IMR-90 (cell line): ENCODE data around the gene TXNDC9. TPM values are rescaled to one million over a fixed set of nuclear protein-coding genes. Genes with fewer than 3 reads are reported as not detected.
A peak's percentile ranks its signal among the peaks of the same experiment; 100 is the strongest.

ENCODE experiments used
- ATAC-seq: fragments of 200-7000 bp; cut with Tn5 transposase; 2 replicates; pipeline ENCODE4 v1.9.1; 2020; ENCODE audit warnings: low read depth, mild to moderate bottlenecking, moderate library complexity
- Bru-seq: library from RNA; stranded (reverse); fragments of 400-500 nt; gene quantifications from one replicate; lab custom pipeline; 2021; lab: Mats Ljungman, UMichigan
- BruChase-seq, 2 experiments: library from RNA; stranded (reverse); fragments of 400-500 nt; gene quantifications; one replicate each; lab custom pipeline; 2021; lab: Mats Ljungman, UMichigan
- BruUV-seq: library from RNA; stranded (reverse); fragments of 400-500 nt; replicated peaks from 2 replicates; lab custom pipeline; 2021; lab: Mats Ljungman, UMichigan
- CTCF ChIA-PET: fragments of 300-600 bp; formaldehyde crosslinking; extraction: SDS; loops from one replicate; lab custom pipeline; 2021; ENCODE audit warnings: antibody characterized with exemption; lab: Yijun Ruan, JAX
- POLR2A ChIA-PET: fragments of 300-600 bp; sonication (Branson Sonifier 250); formaldehyde crosslinking; loops from one replicate; lab custom pipeline; 2022; ENCODE audit warnings: antibody characterized with exemption; ENCODE audit not compliant: unreplicated experiment; lab: Charles Lee
- DNase-seq: peaks from one replicate; pipeline ENCODE4 v3.0.0; 2013
- H2AFZ ChIP-seq: replicated peaks from 2 replicates; pipeline ENCODE3; 2013; ENCODE audit warnings: low read length, mild to moderate bottlenecking; ENCODE audit not compliant: poor library complexity
- H2AK5ac ChIP-seq: 2 replicates; pipeline ENCODE4 v1.6.1; 2013; ENCODE audit warnings: low read depth, low read length, inconsistent platforms
- H2AK9ac ChIP-seq: replicated peaks from 2 replicates; pipeline ENCODE3; 2013; ENCODE audit warnings: mild to moderate bottlenecking, low read depth, low read length, moderate library complexity; ENCODE audit not compliant: poor library complexity
- H2BK120ac ChIP-seq: 2 replicates; pipeline ENCODE4 v1.6.1; 2013; ENCODE audit warnings: low read depth, low read length, inconsistent platforms
- H2BK15ac ChIP-seq: 3 replicates; pipeline ENCODE4 v1.6.1; 2013; ENCODE audit warnings: low read depth, low read length, inconsistent platforms
- H2BK20ac ChIP-seq: 2 replicates; pipeline ENCODE4 v1.6.1; 2013; ENCODE audit warnings: low read depth, mild to moderate bottlenecking, inconsistent platforms, low read length, moderate library complexity
- H2BK5ac ChIP-seq: 2 replicates; pipeline ENCODE4 v1.6.1; 2013; ENCODE audit warnings: mild to moderate bottlenecking, low read depth, low read length, inconsistent platforms; ENCODE audit not compliant: poor library complexity, severe bottlenecking
- H3K14ac ChIP-seq: replicated peaks from 2 replicates; pipeline ENCODE4 v1.6.1; 2013; ENCODE audit warnings: low read depth, low read length, inconsistent platforms
- H3K18ac ChIP-seq: 2 replicates; pipeline ENCODE4 v1.6.1; 2013; ENCODE audit warnings: low read depth, low read length, control low read depth
- H3K23ac ChIP-seq: 2 replicates; pipeline ENCODE4 v1.6.1; 2013; ENCODE audit warnings: low read depth, low read length, inconsistent platforms
- H3K27ac ChIP-seq: 2 replicates; pipeline ENCODE4 v1.5.1; 2013; ENCODE audit warnings: mild to moderate bottlenecking, control low read depth, low read length; ENCODE audit not compliant: insufficient read depth
- H3K27me3 ChIP-seq: 2 replicates; pipeline ENCODE4 v1.6.1; 2013; ENCODE audit warnings: low read length; ENCODE audit not compliant: control insufficient read depth, insufficient read depth
- H3K36me3 ChIP-seq: 2 replicates; pipeline ENCODE4 v1.6.1; 2013; ENCODE audit warnings: low read length, mixed read lengths; ENCODE audit not compliant: control insufficient read depth, insufficient read depth
- H3K4ac ChIP-seq: 2 replicates; pipeline ENCODE4 v1.6.1; 2013; ENCODE audit warnings: low read depth, low read length, inconsistent platforms
- H3K4me1 ChIP-seq: 2 replicates; pipeline ENCODE4 v1.6.1; 2013; ENCODE audit warnings: low read length, mixed read lengths; ENCODE audit not compliant: control insufficient read depth, insufficient read depth
- H3K4me2 ChIP-seq: 2 replicates; pipeline ENCODE4 v1.6.1; 2013; ENCODE audit warnings: low read depth, mild to moderate bottlenecking, control low read depth, low read length, moderate library complexity
- H3K4me3 ChIP-seq: 2 replicates; pipeline ENCODE4 v1.5.1; 2013; ENCODE audit warnings: low read depth, mild to moderate bottlenecking, control low read depth, low read length, moderate library complexity; ENCODE audit not compliant: insufficient read depth
- H3K56ac ChIP-seq: 2 replicates; pipeline ENCODE4 v1.6.1; 2013; ENCODE audit warnings: low read length, inconsistent platforms; ENCODE audit not compliant: insufficient read depth; ENCODE audit errors: extremely low read depth
- H3K79me1 ChIP-seq, 2 experiments: 2 replicates each; pipeline ENCODE4 v1.6.1; 2013; ENCODE audit warnings: low read length in 2 of 2, inconsistent platforms in 1 of 2, low read depth in 1 of 2
- H3K9ac ChIP-seq: 2 replicates; pipeline ENCODE4 v1.6.1; 2013; ENCODE audit warnings: low read depth, low read length, control low read depth
- H3K9me1 ChIP-seq: 2 replicates; pipeline ENCODE4 v1.6.1; 2013; ENCODE audit warnings: low read length, inconsistent platforms; ENCODE audit not compliant: insufficient read depth
- H3K9me3 ChIP-seq: 2 replicates; pipeline ENCODE4 v1.6.1; 2013; ENCODE audit warnings: low read length; ENCODE audit not compliant: control insufficient read depth, insufficient read depth
- H4K20me1 ChIP-seq: 2 replicates; pipeline ENCODE4 v1.6.1; 2013; ENCODE audit warnings: low read length, inconsistent platforms; ENCODE audit not compliant: insufficient read depth
- H4K5ac ChIP-seq: 2 replicates; pipeline ENCODE4 v1.6.1; 2013; ENCODE audit warnings: mild to moderate bottlenecking, low read depth, low read length, control low read depth
- H4K8ac ChIP-seq, 2 experiments: 2 replicates each; pipeline ENCODE4 v1.6.1; 2013; ENCODE audit warnings: low read depth in 2 of 2, low read length in 2 of 2, control low read depth in 1 of 2, inconsistent platforms in 1 of 2
- H4K91ac ChIP-seq: 2 replicates; pipeline ENCODE4 v1.6.1; 2013; ENCODE audit warnings: low read depth, low read length, inconsistent platforms; ENCODE audit not compliant: insufficient read depth
- CEBPB ChIP-seq: IDR thresholded peaks from 2 replicates; pipeline ENCODE4 v1.6.1; 2012; ENCODE audit warnings: low read depth, low read length, improper control_type of control experiment
- CHD1 ChIP-seq: IDR thresholded peaks from 2 replicates; pipeline ENCODE4 v1.6.1; 2012; ENCODE audit warnings: low read depth, low read length, improper control_type of control experiment
- FOS ChIP-seq: fragments of 150-350 bp; IDR thresholded peaks from 2 replicates; pipeline ENCODE4 v1.6.1; 2016; ENCODE audit warnings: low read depth, low read length
- MAFK ChIP-seq: IDR thresholded peaks from 2 replicates; pipeline ENCODE4 v1.6.1; 2012; ENCODE audit warnings: low read depth, low read length, improper control_type of control experiment
- MAZ ChIP-seq: IDR thresholded peaks from 2 replicates; pipeline ENCODE4 v1.6.1; 2012; ENCODE audit warnings: low read depth, mild to moderate bottlenecking, low read length, improper control_type of control experiment, moderate library complexity, borderline replicate concordance
- MXI1 ChIP-seq: IDR thresholded peaks from 2 replicates; pipeline ENCODE4 v1.6.1; 2012; ENCODE audit warnings: low read depth, mild to moderate bottlenecking, low read length, moderate library complexity, borderline replicate concordance
- NFE2L2 ChIP-seq: fragments of 150-350 bp; IDR thresholded peaks from 2 replicates; pipeline ENCODE4 v1.6.1; 2016; ENCODE audit warnings: low read depth, mild to moderate bottlenecking, low read length
- RAD21 ChIP-seq: IDR thresholded peaks from 2 replicates; pipeline ENCODE4 v1.6.1; 2012; ENCODE audit warnings: low read length, improper control_type of control experiment
- RCOR1 ChIP-seq: IDR thresholded peaks from 2 replicates; pipeline ENCODE4 v1.6.1; 2012; ENCODE audit warnings: mild to moderate bottlenecking, low read length, improper control_type of control experiment; ENCODE audit not compliant: insufficient replicate concordance
- RFX5 ChIP-seq: IDR thresholded peaks from 2 replicates; pipeline ENCODE4 v1.8.0; 2012; ENCODE audit warnings: low read depth, mild to moderate bottlenecking, low read length, moderate library complexity
- SMC3 ChIP-seq: fragments of 150-350 bp; IDR thresholded peaks from 2 replicates; pipeline ENCODE4 v1.6.1; 2016; ENCODE audit warnings: low read depth, mild to moderate bottlenecking, antibody characterized with exemption, low read length, moderate library complexity
- WGBS, 2 experiments: methylation state at CpG; one replicate each; pipeline versions ENCODE4 v1.1.5 to v1.1.7; 2013; ENCODE audit warnings: missing lambda C conversion rate in 2 of 2; ENCODE audit not compliant: insufficient read length in 1 of 2; ENCODE audit errors: extremely low coverage in 2 of 2; 5-methylcytosine and 5-hydroxymethylcytosine counted together
- dilution Hi-C: fragments of 300-500 bp; cut with HindIII; formaldehyde crosslinking; loops from one replicate; pipeline ENCODE4 v1.14.3; 2018; ENCODE audit warnings: low sequenced_read_pairs; ENCODE audit not compliant: unreplicated experiment
- in situ Hi-C: fragments of 300-500 bp; cut with MboI; formaldehyde crosslinking; loops from 3 replicates; pipeline ENCODE4 v1.14.3; 2019; ENCODE audit warnings: low sequenced_read_pairs, inconsistent platforms, mixed read lengths
- intact Hi-C: fragments of 100-400 bp; cut with micrococcal nuclease; formaldehyde crosslinking; loops from 2 replicates; pipeline ENCODE4 v1.10.0; 2022
- long read RNA-seq: library from polyadenylated mRNA; unstranded; transcript quantifications from one replicate; pipeline ENCODE4 v2.0.0, GENCODE V29; 2021; ENCODE audit not compliant: unreplicated experiment
- polyA plus RNA-seq, 3 experiments: library from polyadenylated mRNA; depleted of rRNA; stranded (reverse); fragments of >200 nt; gene quantifications; 2 replicates each; pipeline ENCODE4 v1.2.3, GENCODE V29; 2012; ENCODE audit warnings: low replicate concordance in 1 of 3
- total RNA-seq: library from RNA; depleted of rRNA; stranded (reverse); fragments of >200 nt; gene quantifications from 2 replicates; pipeline ENCODE4 v1.2.3, GENCODE V29; 2012; rRNA removed
- TF ChIP-seq, protein P1 (sequence below): fragments of 150-350 bp; IDR thresholded peaks from 2 replicates; pipeline ENCODE4 v1.6.1; 2016; ENCODE audit warnings: low read depth, mild to moderate bottlenecking, low read length, moderate library complexity, borderline replicate concordance

The TXNDC9 gene, protein sequence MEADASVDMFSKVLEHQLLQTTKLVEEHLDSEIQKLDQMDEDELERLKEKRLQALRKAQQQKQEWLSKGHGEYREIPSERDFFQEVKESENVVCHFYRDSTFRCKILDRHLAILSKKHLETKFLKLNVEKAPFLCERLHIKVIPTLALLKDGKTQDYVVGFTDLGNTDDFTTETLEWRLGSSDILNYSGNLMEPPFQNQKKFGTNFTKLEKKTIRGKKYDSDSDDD
- 55.4 and 71.7 TPM in 2 replicates for total RNA-seq
- polyA plus RNA-seq (2012; rRNA removed), result 28.9 and 33.9 TPM in 2 replicates
- polyA plus RNA-seq (2012; cell fraction: cytosol; rRNA removed), result 6.7 and 9.2 TPM in 2 replicates
- 2.2 and 13.8 TPM in 2 replicates for polyA plus RNA-seq (2012; cell fraction: nucleus; rRNA removed; ENCODE audit: low replicate concordance)
- Bru-seq, nascent RNA, result percentile 73 among the genes with signal in this experiment
- percentile 71 among the genes with signal in this experiment for BruChase-seq, experiment 1, labeled RNA remaining after a 6-hour chase
- BruChase-seq, experiment 2, labeled RNA remaining after a 2-hour chase, result percentile 64 among the genes with signal in this experiment
- long read RNA-seq, transcript TXNDC9-201 (5 exons, 1,637 nt), result major isoform, 50 of 53 reads
- long read RNA-seq, partial matches to known transcripts, result 1 of 53 reads
- long read RNA-seq, other reads (novel, unspliced or antisense), result 0 of 53 reads

DNA sequence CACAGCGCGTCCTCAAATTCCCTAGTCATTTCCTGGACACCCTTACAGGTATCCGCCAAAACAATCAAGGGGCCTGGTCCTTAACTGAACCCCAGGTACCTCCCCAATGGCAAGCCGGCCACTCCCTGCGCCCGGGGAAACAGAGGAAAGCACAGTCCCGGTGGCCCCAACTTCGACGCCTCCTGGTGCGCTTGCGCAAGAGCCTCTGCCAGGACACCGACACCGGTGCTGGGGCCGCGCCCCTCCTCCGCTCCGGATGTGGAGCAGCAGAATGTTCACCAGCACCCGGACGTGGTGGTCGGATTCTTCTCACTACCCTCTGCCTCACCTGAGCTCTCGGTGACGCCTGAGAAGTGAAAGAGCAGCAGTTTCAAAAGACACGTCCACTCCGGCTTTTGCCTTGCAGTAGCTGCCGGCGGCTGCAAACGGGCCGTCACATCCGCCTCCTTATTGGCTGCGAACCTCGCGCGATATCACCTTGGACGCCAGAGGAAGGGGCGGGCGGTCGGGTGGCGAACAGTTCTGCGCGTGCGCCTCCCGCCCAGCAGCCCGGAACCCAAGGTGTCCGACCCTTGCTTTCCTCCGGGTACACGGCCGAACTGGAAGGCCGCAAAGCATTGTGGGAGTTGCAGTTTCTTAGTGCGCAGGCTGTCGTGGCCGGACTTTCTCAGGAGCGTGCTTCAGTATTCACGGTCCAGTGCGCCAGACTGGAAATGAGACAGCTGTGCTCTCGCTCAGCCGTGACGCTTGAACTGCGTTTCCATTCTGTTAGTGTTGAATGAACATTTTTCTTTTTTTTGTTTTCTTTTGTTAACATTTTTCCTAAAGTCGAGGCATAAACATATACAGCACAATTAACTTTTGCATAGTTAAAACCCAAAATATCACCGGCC is at the start of gene TXNDC9:
TSS of gene TXNDC9 (minus strand) at position 423 of the 893 bp plus-strand sequence. CDS start 3,123 bp downstream, outside the sequence.
- Histone ChIP-seq H3K56ac (peak within 1 kb of the TSS; percentile 97), H4K8ac (peak within 1 kb of the TSS; percentile 78 to 98), H2AK9ac (peak within 1 kb of the TSS; percentile 50), H3K4me2 (peak within 1 kb of the TSS; percentile 94), H3K4me3 (peak within 1 kb of the TSS; percentile 69), H3K18ac (peak within 1 kb of the TSS; percentile 53), H4K5ac (peak within 1 kb of the TSS; percentile 63), H4K20me1 (peaks cover 18% of the 10 kb centered on the region; the same call in 1 of the 2 replicates), H2AK5ac (peak within 1 kb of the TSS; percentile 80), H3K36me3 (peaks cover 8% of the 10 kb centered on the region), H3K9ac (peak within 1 kb of the TSS; percentile 85), H2BK120ac (peak within 1 kb of the TSS; percentile 93), H2BK15ac (peak within 1 kb of the TSS; percentile 77; the same call in 2 of the 3 replicates), H2AFZ (peak within 1 kb of the TSS; percentile 98), H3K79me1 (peaks cover 0 to 41% of the 10 kb centered on the region in 2 experiments; a peak in 3 of 4 replicates), H3K23ac (peak within 1 kb of the TSS; percentile 98), H3K9me1 (no peaks in the 10 kb centered on the region), H3K14ac (peak within 1 kb of the TSS; percentile 99), H2BK20ac (peak within 1 kb of the TSS; percentile 60; the same call in 1 of the 2 replicates), H3K4me1 (no peaks in the 10 kb centered on the region), H3K4ac (peak within 1 kb of the TSS; percentile 97), H3K9me3 (no peaks in the 10 kb centered on the region), H3K27me3 (no peaks in the 10 kb centered on the region), H4K91ac (peak within 1 kb of the TSS; percentile 94), H3K27ac (peak within 1 kb of the TSS; percentile 82), H2BK5ac (peak within 1 kb of the TSS; percentile 68)
- BruUV-seq, result no TSS peak
- in situ Hi-C loops (loop anchor here (10.0 kb wide), 1 partner anchor 151 kb away; the partner anchor contains the start of genes MITD1 and MRPL30), dilution Hi-C loops (no loop called here), intact Hi-C loops (loop anchor here (1.0 kb wide), 1 partner anchor 155 kb away; the partner anchor contains the start of genes MITD1 and MRPL30)
- CTCF ChIA-PET, result interaction anchor here (0.9 to 1.3 kb wide), 6 partner anchors 10 to 156 kb away, joined by 3 to 4 read pairs (median 3); partner anchors contain the start of gene REV1
- ATAC-seq, result peak; percentile 87
- WGBS, 2 experiments, result 1% methylated on average over 22 of the region's 60 CpGs; no CpG with 5 or more reads in 1 of the 2 experiments
- POLR2A ChIA-PET, result interaction anchor here (0.7 kb wide), 1 partner anchor 47 kb away, joined by 3 read pairs; no protein-coding TSS in a partner anchor
- DNase-seq, result peak; percentile 100
- TF ChIP-seq NFE2L2, result no peak
- no peak for TF ChIP-seq MAFK
- 0 out of 2 replicates have a peak, but pooled peaks have one; percentile 3 for TF ChIP-seq FOS
- no peak for TF ChIP-seq SMC3
- TF ChIP-seq RCOR1, result no peak
- TF ChIP-seq CEBPB, result peak; percentile 98
- TF ChIP-seq RFX5, result no peak
- TF ChIP-seq CHD1, result no peak
- TF ChIP-seq, protein P1, sequence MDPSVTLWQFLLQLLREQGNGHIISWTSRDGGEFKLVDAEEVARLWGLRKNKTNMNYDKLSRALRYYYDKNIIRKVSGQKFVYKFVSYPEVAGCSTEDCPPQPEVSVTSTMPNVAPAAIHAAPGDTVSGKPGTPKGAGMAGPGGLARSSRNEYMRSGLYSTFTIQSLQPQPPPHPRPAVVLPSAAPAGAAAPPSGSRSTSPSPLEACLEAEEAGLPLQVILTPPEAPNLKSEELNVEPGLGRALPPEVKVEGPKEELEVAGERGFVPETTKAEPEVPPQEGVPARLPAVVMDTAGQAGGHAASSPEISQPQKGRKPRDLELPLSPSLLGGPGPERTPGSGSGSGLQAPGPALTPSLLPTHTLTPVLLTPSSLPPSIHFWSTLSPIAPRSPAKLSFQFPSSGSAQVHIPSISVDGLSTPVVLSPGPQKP, result no peak
- peak; percentile 92 for TF ChIP-seq MXI1
- TF ChIP-seq RAD21, result 0 out of 2 replicates have a peak, but pooled peaks have one; percentile 4
- TF ChIP-seq MAZ, result peak; percentile 32; the same call in 1 of the 2 replicates
